GM12801 (cell line): ENCODE results near the gene SLC12A2.

Source experiments
- TF ChIP-seq, protein P1 (sequence below): IDR thresholded peaks from one replicate; pipeline ENCODE4 v1.5.1; 2011; ENCODE audit warnings: control low read depth; ENCODE audit not compliant: insufficient read length; ENCODE audit errors: extremely low read depth

SLC12A2 gene

DNA sequence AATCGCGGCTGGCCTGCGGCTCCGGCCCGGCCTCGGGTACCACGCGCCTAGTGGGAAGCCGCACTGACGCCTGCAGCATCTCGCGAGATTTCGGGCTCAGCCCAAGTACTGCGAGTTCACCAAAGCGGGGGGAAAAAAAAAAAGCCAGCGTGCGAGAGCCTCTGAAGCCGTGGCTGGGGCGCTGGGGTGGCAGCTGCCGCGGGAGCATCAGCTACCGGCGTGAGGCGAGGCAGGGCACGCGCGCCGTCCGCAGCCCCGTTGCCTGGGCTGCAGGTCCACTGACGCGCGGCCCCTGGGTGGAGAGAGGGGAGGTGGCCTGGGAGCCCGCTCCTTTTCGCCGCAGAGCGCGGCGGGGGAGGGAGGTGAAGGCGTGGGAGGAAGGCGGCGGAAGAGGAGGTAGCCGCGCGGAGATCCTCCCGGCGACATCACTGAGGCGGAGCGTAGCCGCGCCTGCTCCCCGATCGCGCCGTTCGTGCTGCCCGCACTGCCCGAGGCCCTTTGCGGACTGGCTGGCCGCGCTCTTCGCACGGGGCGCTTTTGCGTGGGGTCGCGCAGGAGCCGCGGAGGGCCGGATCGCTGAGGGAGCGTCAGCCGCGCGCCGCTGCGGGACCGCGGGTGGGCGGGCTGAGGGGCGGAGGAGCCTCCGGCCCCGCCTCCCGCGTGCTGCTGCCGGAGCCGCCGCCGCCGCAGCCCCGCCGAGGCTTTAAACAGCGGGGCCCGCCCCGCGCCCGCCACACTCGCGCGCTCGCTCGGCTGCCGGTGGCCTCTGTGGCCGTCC lies at the start of gene SLC12A2:
TSS of gene SLC12A2 (plus strand) at position 734 of the 778 bp plus-strand sequence. CDS start 189 bp downstream, outside the sequence.
- TF ChIP-seq, protein P1, sequence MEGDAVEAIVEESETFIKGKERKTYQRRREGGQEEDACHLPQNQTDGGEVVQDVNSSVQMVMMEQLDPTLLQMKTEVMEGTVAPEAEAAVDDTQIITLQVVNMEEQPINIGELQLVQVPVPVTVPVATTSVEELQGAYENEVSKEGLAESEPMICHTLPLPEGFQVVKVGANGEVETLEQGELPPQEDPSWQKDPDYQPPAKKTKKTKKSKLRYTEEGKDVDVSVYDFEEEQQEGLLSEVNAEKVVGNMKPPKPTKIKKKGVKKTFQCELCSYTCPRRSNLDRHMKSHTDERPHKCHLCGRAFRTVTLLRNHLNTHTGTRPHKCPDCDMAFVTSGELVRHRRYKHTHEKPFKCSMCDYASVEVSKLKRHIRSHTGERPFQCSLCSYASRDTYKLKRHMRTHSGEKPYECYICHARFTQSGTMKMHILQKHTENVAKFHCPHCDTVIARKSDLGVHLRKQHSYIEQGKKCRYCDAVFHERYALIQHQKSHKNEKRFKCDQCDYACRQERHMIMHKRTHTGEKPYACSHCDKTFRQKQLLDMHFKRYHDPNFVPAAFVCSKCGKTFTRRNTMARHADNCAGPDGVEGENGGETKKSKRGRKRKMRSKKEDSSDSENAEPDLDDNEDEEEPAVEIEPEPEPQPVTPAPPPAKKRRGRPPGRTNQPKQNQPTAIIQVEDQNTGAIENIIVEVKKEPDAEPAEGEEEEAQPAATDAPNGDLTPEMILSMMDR = no peak

DNA sequence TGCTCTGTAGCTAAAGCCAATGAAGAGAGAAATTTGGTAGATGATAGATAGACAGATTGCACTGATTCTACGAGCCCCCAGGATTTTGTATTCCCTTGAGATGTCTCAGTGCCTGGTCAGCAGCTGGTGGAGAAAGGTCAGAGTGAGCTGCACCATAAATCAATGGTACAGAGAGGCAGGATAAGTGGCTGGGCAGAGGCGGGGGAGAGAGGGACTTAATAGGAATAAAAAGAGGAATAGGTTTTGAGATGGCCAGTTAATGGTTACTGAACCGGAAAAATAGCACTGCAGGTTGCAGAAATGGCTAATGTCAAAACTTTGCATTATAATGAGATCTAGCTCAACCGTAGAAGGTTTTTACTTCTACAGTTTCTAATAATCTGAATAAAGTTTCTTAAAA lies 47.9 kb upstream of the SLC12A2 start:
- TF ChIP-seq, protein P1 = no peak

DNA sequence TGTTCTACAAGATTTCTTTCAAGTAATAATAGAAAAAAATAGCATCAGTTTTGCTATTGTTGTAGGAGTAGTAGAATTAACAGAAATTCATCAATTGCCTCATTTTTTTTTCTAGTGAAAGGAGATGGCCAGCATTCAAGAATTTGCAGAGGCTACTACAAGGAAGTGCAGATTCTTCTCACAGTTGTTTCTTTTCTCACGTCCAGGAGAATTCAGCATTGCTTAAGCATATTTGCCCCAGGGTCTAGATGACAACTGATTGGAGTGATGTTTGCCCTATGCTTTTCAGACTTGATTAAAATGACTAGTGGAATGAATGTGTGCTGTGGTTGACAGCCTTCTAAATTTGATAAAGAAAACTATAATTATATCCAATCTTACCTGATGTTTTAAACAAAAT lies 46.6 kb upstream of the SLC12A2 start:
- TF ChIP-seq, protein P1 = no peak

DNA sequence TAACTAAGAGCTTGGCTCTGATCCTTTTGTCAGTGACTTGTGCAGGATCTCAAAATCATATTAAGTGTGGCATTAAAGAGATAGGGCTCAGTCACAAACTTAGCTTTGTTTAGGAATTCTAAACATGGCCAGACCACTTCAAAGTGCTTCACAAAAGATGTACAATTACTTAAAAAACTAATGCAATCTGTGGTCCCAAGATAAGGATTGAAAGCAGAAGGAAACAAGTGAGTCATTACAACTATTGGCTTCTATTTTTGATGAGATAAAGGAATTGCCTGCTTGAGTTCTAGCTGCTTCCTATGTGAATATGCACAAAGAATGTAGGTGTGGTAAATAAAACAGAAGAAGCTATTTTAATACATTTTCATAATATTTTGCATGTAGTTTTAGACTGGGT lies 44.9 kb upstream of the SLC12A2 start:
- TF ChIP-seq, protein P1 = no peak

DNA sequence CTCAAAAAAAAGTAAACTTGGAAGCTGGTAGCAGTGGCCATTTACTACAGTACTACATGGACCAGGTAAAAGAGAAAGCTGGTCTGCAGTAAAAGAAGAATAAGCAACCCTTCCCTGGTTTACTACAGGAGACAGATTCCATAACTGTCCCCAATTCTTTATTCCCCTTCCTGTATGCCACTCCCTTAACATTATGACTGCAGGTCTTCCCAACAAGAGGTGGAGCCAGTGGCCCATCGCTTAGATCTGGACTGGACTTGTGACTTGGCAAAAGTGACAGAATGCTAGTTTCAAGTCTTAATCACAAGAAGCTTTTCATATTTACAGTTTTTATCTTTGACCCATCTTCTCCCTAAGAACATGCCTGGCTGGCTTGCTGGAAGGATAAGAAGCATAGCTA lies 42.6 kb upstream of the SLC12A2 start:
- TF ChIP-seq, protein P1 = no peak

DNA sequence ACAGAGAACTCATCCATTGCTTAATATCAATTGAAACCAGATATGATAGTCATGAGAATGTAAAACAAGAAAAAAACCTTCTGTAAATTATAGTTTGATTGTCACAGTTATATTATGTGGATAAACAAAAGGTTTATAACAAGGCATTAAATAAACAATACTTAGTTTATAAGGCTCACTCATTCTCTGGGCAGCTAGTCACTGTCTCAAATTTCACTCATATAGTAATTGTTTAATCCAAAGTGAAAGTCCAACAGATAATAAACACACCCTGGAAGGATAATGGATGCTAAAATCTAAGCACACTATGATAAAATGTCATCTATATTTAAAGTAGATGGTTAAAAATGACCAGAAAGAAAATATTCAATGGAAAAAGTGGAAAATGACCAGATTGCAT lies 30.8 kb upstream of the SLC12A2 start:
- TF ChIP-seq, protein P1 = no peak

DNA sequence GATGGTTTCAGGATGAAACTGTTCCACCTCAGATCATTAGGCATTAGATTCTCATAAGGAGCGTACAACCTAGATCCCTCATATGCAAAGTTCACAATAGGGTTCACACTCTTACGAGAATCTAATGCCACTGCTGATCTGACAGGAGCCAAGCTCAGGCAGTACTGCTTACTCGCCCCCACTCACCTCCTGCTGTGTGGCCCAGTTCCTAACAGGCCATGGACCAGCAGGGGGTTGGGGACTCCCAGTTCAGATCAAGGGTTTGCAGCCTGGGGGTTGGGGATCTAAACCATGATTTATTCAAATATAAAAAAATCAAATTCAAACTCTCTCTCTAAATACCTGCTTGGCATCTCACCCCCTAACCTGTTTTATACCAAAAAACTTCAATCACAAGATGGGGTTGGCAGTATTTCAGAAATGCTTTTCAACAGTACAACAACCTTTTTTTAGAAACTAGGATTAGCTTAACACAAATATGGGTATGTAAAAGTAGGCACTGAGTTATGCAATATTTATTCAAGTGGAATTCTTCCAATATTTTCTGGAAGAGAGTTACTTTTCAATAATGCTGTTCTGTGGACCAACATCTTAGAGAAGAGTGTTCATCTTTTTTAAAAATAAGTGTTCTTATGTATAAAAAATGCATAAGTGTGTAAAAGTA lies 30.1 kb upstream of the SLC12A2 start:
- TF ChIP-seq, protein P1 = no peak
